IMR-90 (cell line): ENCODE results near the gene TDG. TPM values are rescaled to one million over a fixed set of nuclear protein-coding genes. Genes with fewer than 3 reads are reported as not detected.
A peak's percentile ranks its signal among the peaks of the same experiment; 100 is the strongest.

Experiments
- ATAC-seq: fragments of 200-7000 bp; cut with Tn5 transposase; 2 replicates; pipeline ENCODE4 v1.9.1; 2020; ENCODE audit warnings: low read depth, mild to moderate bottlenecking, moderate library complexity
- BruUV-seq: library from RNA; stranded (reverse); fragments of 400-500 nt; replicated peaks from 2 replicates; lab custom pipeline; 2021; lab: Mats Ljungman, UMichigan
- CTCF ChIA-PET: fragments of 300-600 bp; formaldehyde crosslinking; extraction: SDS; loops from one replicate; lab custom pipeline; 2021; ENCODE audit warnings: antibody characterized with exemption; lab: Yijun Ruan, JAX
- POLR2A ChIA-PET: fragments of 300-600 bp; sonication (Branson Sonifier 250); formaldehyde crosslinking; loops from one replicate; lab custom pipeline; 2022; ENCODE audit warnings: antibody characterized with exemption; ENCODE audit not compliant: unreplicated experiment; lab: Charles Lee
- DNase-seq: peaks from one replicate; pipeline ENCODE4 v3.0.0; 2013
- H2AFZ ChIP-seq: replicated peaks from 2 replicates; pipeline ENCODE3; 2013; ENCODE audit warnings: low read length, mild to moderate bottlenecking; ENCODE audit not compliant: poor library complexity
- H2AK5ac ChIP-seq: 2 replicates; pipeline ENCODE4 v1.6.1; 2013; ENCODE audit warnings: low read depth, low read length, inconsistent platforms
- H2AK9ac ChIP-seq: replicated peaks from 2 replicates; pipeline ENCODE3; 2013; ENCODE audit warnings: mild to moderate bottlenecking, low read depth, low read length, moderate library complexity; ENCODE audit not compliant: poor library complexity
- H2BK120ac ChIP-seq: 2 replicates; pipeline ENCODE4 v1.6.1; 2013; ENCODE audit warnings: low read depth, low read length, inconsistent platforms
- H2BK15ac ChIP-seq: 3 replicates; pipeline ENCODE4 v1.6.1; 2013; ENCODE audit warnings: low read depth, low read length, inconsistent platforms
- H2BK20ac ChIP-seq: 2 replicates; pipeline ENCODE4 v1.6.1; 2013; ENCODE audit warnings: low read depth, mild to moderate bottlenecking, inconsistent platforms, low read length, moderate library complexity
- H2BK5ac ChIP-seq: 2 replicates; pipeline ENCODE4 v1.6.1; 2013; ENCODE audit warnings: mild to moderate bottlenecking, low read depth, low read length, inconsistent platforms; ENCODE audit not compliant: poor library complexity, severe bottlenecking
- H3K14ac ChIP-seq: replicated peaks from 2 replicates; pipeline ENCODE4 v1.6.1; 2013; ENCODE audit warnings: low read depth, low read length, inconsistent platforms
- H3K18ac ChIP-seq: 2 replicates; pipeline ENCODE4 v1.6.1; 2013; ENCODE audit warnings: low read depth, low read length, control low read depth
- H3K23ac ChIP-seq: 2 replicates; pipeline ENCODE4 v1.6.1; 2013; ENCODE audit warnings: low read depth, low read length, inconsistent platforms
- H3K27ac ChIP-seq: 2 replicates; pipeline ENCODE4 v1.5.1; 2013; ENCODE audit warnings: mild to moderate bottlenecking, control low read depth, low read length; ENCODE audit not compliant: insufficient read depth
- H3K27me3 ChIP-seq: 2 replicates; pipeline ENCODE4 v1.6.1; 2013; ENCODE audit warnings: low read length; ENCODE audit not compliant: control insufficient read depth, insufficient read depth
- H3K36me3 ChIP-seq: 2 replicates; pipeline ENCODE4 v1.6.1; 2013; ENCODE audit warnings: low read length, mixed read lengths; ENCODE audit not compliant: control insufficient read depth, insufficient read depth
- H3K4ac ChIP-seq: 2 replicates; pipeline ENCODE4 v1.6.1; 2013; ENCODE audit warnings: low read depth, low read length, inconsistent platforms
- H3K4me1 ChIP-seq: 2 replicates; pipeline ENCODE4 v1.6.1; 2013; ENCODE audit warnings: low read length, mixed read lengths; ENCODE audit not compliant: control insufficient read depth, insufficient read depth
- H3K4me2 ChIP-seq: 2 replicates; pipeline ENCODE4 v1.6.1; 2013; ENCODE audit warnings: low read depth, mild to moderate bottlenecking, control low read depth, low read length, moderate library complexity
- H3K4me3 ChIP-seq: 2 replicates; pipeline ENCODE4 v1.5.1; 2013; ENCODE audit warnings: low read depth, mild to moderate bottlenecking, control low read depth, low read length, moderate library complexity; ENCODE audit not compliant: insufficient read depth
- H3K56ac ChIP-seq: 2 replicates; pipeline ENCODE4 v1.6.1; 2013; ENCODE audit warnings: low read length, inconsistent platforms; ENCODE audit not compliant: insufficient read depth; ENCODE audit errors: extremely low read depth
- H3K79me1 ChIP-seq, 2 experiments: 2 replicates each; pipeline ENCODE4 v1.6.1; 2013; ENCODE audit warnings: low read length in 2 of 2, inconsistent platforms in 1 of 2, low read depth in 1 of 2
- H3K9ac ChIP-seq: 2 replicates; pipeline ENCODE4 v1.6.1; 2013; ENCODE audit warnings: low read depth, low read length, control low read depth
- H3K9me1 ChIP-seq: 2 replicates; pipeline ENCODE4 v1.6.1; 2013; ENCODE audit warnings: low read length, inconsistent platforms; ENCODE audit not compliant: insufficient read depth
- H3K9me3 ChIP-seq: 2 replicates; pipeline ENCODE4 v1.6.1; 2013; ENCODE audit warnings: low read length; ENCODE audit not compliant: control insufficient read depth, insufficient read depth
- H4K20me1 ChIP-seq: 2 replicates; pipeline ENCODE4 v1.6.1; 2013; ENCODE audit warnings: low read length, inconsistent platforms; ENCODE audit not compliant: insufficient read depth
- H4K5ac ChIP-seq: 2 replicates; pipeline ENCODE4 v1.6.1; 2013; ENCODE audit warnings: mild to moderate bottlenecking, low read depth, low read length, control low read depth
- H4K8ac ChIP-seq, 2 experiments: 2 replicates each; pipeline ENCODE4 v1.6.1; 2013; ENCODE audit warnings: low read depth in 2 of 2, low read length in 2 of 2, control low read depth in 1 of 2, inconsistent platforms in 1 of 2
- H4K91ac ChIP-seq: 2 replicates; pipeline ENCODE4 v1.6.1; 2013; ENCODE audit warnings: low read depth, low read length, inconsistent platforms; ENCODE audit not compliant: insufficient read depth
- BHLHE40 ChIP-seq: fragments of 150-350 bp; IDR thresholded peaks from 2 replicates; pipeline ENCODE4 v1.6.1; 2016; ENCODE audit warnings: mild to moderate bottlenecking, low read depth, low read length
- CEBPB ChIP-seq: IDR thresholded peaks from 2 replicates; pipeline ENCODE4 v1.6.1; 2012; ENCODE audit warnings: low read depth, low read length, improper control_type of control experiment
- MAZ ChIP-seq: IDR thresholded peaks from 2 replicates; pipeline ENCODE4 v1.6.1; 2012; ENCODE audit warnings: low read depth, mild to moderate bottlenecking, low read length, improper control_type of control experiment, moderate library complexity, borderline replicate concordance
- MXI1 ChIP-seq: IDR thresholded peaks from 2 replicates; pipeline ENCODE4 v1.6.1; 2012; ENCODE audit warnings: low read depth, mild to moderate bottlenecking, low read length, moderate library complexity, borderline replicate concordance
- POLR2A ChIP-seq: IDR thresholded peaks from 2 replicates; pipeline ENCODE4 v1.6.1; 2012; ENCODE audit warnings: mild to moderate bottlenecking, low read depth, low read length
- SMC3 ChIP-seq: fragments of 150-350 bp; IDR thresholded peaks from 2 replicates; pipeline ENCODE4 v1.6.1; 2016; ENCODE audit warnings: low read depth, mild to moderate bottlenecking, antibody characterized with exemption, low read length, moderate library complexity
- WGBS, 2 experiments: methylation state at CpG; one replicate each; pipeline versions ENCODE4 v1.1.5 to v1.1.7; 2013; ENCODE audit warnings: missing lambda C conversion rate in 2 of 2; ENCODE audit not compliant: insufficient read length in 1 of 2; ENCODE audit errors: extremely low coverage in 2 of 2; 5-methylcytosine and 5-hydroxymethylcytosine counted together
- dilution Hi-C: fragments of 300-500 bp; cut with HindIII; formaldehyde crosslinking; loops from one replicate; pipeline ENCODE4 v1.14.3; 2018; ENCODE audit warnings: low sequenced_read_pairs; ENCODE audit not compliant: unreplicated experiment
- in situ Hi-C: fragments of 300-500 bp; cut with MboI; formaldehyde crosslinking; loops from 3 replicates; pipeline ENCODE4 v1.14.3; 2019; ENCODE audit warnings: low sequenced_read_pairs, inconsistent platforms, mixed read lengths
- intact Hi-C: fragments of 100-400 bp; cut with micrococcal nuclease; formaldehyde crosslinking; loops from 2 replicates; pipeline ENCODE4 v1.10.0; 2022
- polyA plus RNA-seq, 3 experiments: library from polyadenylated mRNA; depleted of rRNA; stranded (reverse); fragments of >200 nt; gene quantifications; 2 replicates each; pipeline ENCODE4 v1.2.3, GENCODE V29; 2012; ENCODE audit warnings: low replicate concordance in 1 of 3
- total RNA-seq: library from RNA; depleted of rRNA; stranded (reverse); fragments of >200 nt; gene quantifications from 2 replicates; pipeline ENCODE4 v1.2.3, GENCODE V29; 2012
- TF ChIP-seq, protein P1 (sequence below): conservative IDR thresholded peaks from 2 replicates; pipeline ENCODE4 v1.5.1; 2012; ENCODE audit warnings: mild to moderate bottlenecking, low read depth, low read length, improper control_type of control experiment

Gene TDG
- total and polyA plus RNA-seq, 2 of the 4 experiments (the other 2 are of a cell fraction) = 14.0 to 14.7 TPM

DNA sequence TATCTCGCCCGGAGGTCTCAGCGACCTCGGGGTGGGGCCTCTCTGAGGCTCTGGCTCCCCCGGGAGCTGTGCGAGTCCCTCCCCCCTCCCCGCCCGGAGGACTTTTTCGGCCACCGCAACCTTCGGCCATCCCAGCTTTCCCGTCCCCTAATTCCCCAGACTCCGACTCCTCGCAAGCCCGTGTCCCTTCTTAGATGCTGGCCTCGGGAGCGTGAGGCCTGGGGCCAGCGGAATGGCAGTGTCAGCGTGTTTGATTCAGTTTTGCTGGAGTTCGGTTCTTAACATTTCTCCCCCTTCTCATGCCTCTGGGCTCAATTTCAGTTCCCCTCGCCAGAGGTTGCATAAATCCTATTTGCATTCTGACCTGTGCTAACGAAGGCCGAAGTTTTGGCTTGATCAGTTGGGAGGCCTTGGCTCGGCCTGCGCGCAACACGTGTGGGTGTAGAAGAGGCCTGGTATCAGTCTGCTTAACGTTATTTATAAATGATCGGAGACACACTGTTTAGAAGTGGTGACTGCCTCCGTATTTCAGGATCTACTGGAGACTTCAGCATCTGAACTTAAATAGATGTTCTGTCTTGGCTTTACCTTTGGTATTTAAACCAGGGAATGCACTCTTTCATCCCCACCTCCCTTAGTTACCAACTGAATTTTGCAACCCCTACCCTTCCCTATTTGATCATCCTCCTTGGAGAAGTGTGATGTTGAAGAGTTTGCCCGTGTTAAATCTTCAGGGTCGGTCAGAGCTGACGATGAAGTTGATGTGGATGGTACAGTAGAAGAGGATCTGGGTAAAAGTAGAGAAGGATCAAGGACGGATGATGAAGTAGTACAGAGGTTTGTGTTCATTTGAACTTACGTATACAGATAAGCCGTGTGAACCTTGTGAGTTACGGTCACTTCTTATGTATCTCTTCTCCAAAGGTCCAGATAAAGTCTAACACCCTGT, 34.6 kb upstream of the TDG start:
- Histone ChIP-seq H3K9ac (peak overlapping the region; percentile 79), H3K14ac (peak overlapping the region; percentile 97), H3K56ac (peak overlapping the region; percentile 79), H3K23ac (peak overlapping the region; percentile 97), H3K36me3 (peaks cover 15% of the 10 kb centered on the region), H3K4me1 (peaks cover 3% of the 10 kb centered on the region; the same call in 1 of the 2 replicates), H3K27me3 (no peaks in the 10 kb centered on the region), H3K9me1 (no peaks in the 10 kb centered on the region), H2AFZ (peak overlapping the region; percentile 94), H2BK120ac (peak overlapping the region; percentile 45; the same call in 1 of the 2 replicates), H3K27ac (peak overlapping the region; percentile 79), H3K79me1 (peaks cover 21 to 41% of the 10 kb centered on the region in 2 experiments), H3K4ac (peak overlapping the region; percentile 87), H2BK20ac (no peak overlapping the region), H4K5ac (peak overlapping the region; percentile 1), H3K4me3 (peak overlapping the region; percentile 66), H4K91ac (peak overlapping the region; percentile 79), H3K18ac (no peak overlapping the region), H2BK5ac (peak overlapping the region; percentile 75), H3K4me2 (peak overlapping the region; percentile 85), H2AK5ac (peak overlapping the region; percentile 93), H3K9me3 (no peaks in the 10 kb centered on the region), H2BK15ac (peak overlapping the region; percentile 2; the same call in 1 of the 3 replicates), H2AK9ac (peak overlapping the region; percentile 99), H4K8ac (peak overlapping the region; percentile 37 to 80; a peak in 3 of 4 replicates), H4K20me1 (peaks cover 32% of the 10 kb centered on the region)
- ChIA-PET POLR2A (interaction anchor here (0.6 kb wide), 1 partner anchor 8 kb away, joined by 3 read pairs; no protein-coding TSS in a partner anchor), CTCF (interaction anchor here (1.2 kb wide), 1 partner anchor 36 kb away, joined by 4 read pairs; no protein-coding TSS in a partner anchor)
- BruUV-seq = no TSS peak
- TF ChIP-seq CEBPB (no peak), MXI1 (peak; percentile 95), SMC3 (no peak), MAZ (no peak), POLR2A (no peak; the same call in 1 of the 2 replicates), BHLHE40 (no peak)
- TF ChIP-seq, protein P1, sequence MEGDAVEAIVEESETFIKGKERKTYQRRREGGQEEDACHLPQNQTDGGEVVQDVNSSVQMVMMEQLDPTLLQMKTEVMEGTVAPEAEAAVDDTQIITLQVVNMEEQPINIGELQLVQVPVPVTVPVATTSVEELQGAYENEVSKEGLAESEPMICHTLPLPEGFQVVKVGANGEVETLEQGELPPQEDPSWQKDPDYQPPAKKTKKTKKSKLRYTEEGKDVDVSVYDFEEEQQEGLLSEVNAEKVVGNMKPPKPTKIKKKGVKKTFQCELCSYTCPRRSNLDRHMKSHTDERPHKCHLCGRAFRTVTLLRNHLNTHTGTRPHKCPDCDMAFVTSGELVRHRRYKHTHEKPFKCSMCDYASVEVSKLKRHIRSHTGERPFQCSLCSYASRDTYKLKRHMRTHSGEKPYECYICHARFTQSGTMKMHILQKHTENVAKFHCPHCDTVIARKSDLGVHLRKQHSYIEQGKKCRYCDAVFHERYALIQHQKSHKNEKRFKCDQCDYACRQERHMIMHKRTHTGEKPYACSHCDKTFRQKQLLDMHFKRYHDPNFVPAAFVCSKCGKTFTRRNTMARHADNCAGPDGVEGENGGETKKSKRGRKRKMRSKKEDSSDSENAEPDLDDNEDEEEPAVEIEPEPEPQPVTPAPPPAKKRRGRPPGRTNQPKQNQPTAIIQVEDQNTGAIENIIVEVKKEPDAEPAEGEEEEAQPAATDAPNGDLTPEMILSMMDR = no peak
- WGBS, 2 experiments = 0% methylated on average over 1 of the region's 37 CpGs; no CpG with 5 or more reads in 1 of the 2 experiments
- intact Hi-C loops (loop anchor here (1.0 to 2.0 kb wide), 2 partner anchors 47 to 160 kb away; no protein-coding TSS in a partner anchor), dilution Hi-C loops (no loop called here), in situ Hi-C loops (loop anchor here (10.0 kb wide), 1 partner anchor 156 kb away; no protein-coding TSS in a partner anchor)
- peak; percentile 30 for DNase-seq
- peak; percentile 2; the same call in 1 of the 2 replicates for ATAC-seq
